ENCODE measurements around the gene FIBIN.

GRCh38 chr11:26985943-26986342 is 8.0 kb upstream of the FIBIN start:
- TF ChIP-seq CTCF (conservative IDR thresholded peaks at IDR 0.05 in 1 of 2, IDR thresholded peaks at IDR 0.05 in 1 of 2; ENCODE audit: extremely low read depth in 1 of 2, insufficient read depth in 1 of 2, low read depth in 1 of 2, low read length in 2 of 2) (no peak), EZH2 (IDR thresholded peaks at IDR 0.05; ENCODE audit: borderline replicate concordance, low read length) (no peak)

All from mammary epithelial cell (primary cell).